Stomach (tissue), 9 donors: ENCODE data around the gene TMEM119. TPM values are rescaled to one million over a fixed set of nuclear protein-coding genes. Genes with fewer than 3 reads are reported as not detected.
A peak's percentile ranks its signal among the peaks of the same experiment; 100 is the strongest.

ENCODE experiments used
- DNase-seq, 2 donors: peaks; one replicate each; pipeline versions ENCODE4 v3.0.0 to v3.0.0-alpha.2; 2013 to 2019
- H3K27ac ChIP-seq, 5 donors: fragments of 200-600 bp in 4 of 5; sonication (generic) in 4 of 5; one replicate each; pipeline ENCODE4 v1.5.1; 2013 to 2019; ENCODE audit warnings: mild to moderate bottlenecking in 1 of 5, moderate library complexity in 1 of 5
- H3K27me3 ChIP-seq, 3 donors: fragments of 200-600 bp; sonication (generic); one replicate each; pipeline ENCODE4 v1.5.1; 2017 to 2019; ENCODE audit warnings: mixed run types in 1 of 3
- H3K36me3 ChIP-seq, 4 donors: fragments of 200-600 bp; sonication (generic); 1 replicate in 3 of 4; 2 replicates in 1 of 4; pipeline ENCODE4 v1.5.1; 2016 to 2019
- H3K4me1 ChIP-seq, 4 donors: fragments of 200-600 bp; sonication (generic); one replicate each; pipeline ENCODE4 v1.5.1; 2016 to 2019
- H3K4me3 ChIP-seq, 4 donors: fragments of 200-600 bp; sonication (generic) in 3 of 4; one replicate each; pipeline ENCODE4 v1.5.1; 2016 to 2019; ENCODE audit warnings: mild to moderate bottlenecking in 1 of 4
- H3K9me3 ChIP-seq, 4 donors: fragments of 200-600 bp; sonication (generic); one replicate each; pipeline ENCODE4 v1.5.1; 2016 to 2019
- CTCF ChIP-seq, 7 experiments: fragments of 450-650 bp in 4 of 7; fragments of 200-600 bp in 3 of 7; sonication (generic) in 3 of 7; IDR thresholded peaks; one replicate each; pipeline ENCODE4 v1.5.1; 2016 to 2019; ENCODE audit warnings: antibody characterized with exemption in 7 of 7, control low read depth in 2 of 7, mild to moderate bottlenecking in 1 of 7
- EP300 ChIP-seq: sonication (generic); formaldehyde crosslinking; IDR thresholded peaks from one replicate; pipeline ENCODE4 v1.6.1; 2017; ENCODE audit warnings: antibody characterized with exemption
- POLR2A ChIP-seq, 4 donors: fragments of 450-650 bp; IDR thresholded peaks; one replicate each; pipeline ENCODE4 v1.6.1; 2016; ENCODE audit warnings: antibody characterized with exemption in 4 of 4, control low read depth in 2 of 4, mild to moderate bottlenecking in 1 of 4, moderate library complexity in 1 of 4
- POLR2AphosphoS5 ChIP-seq, 3 donors: sonication (generic); formaldehyde crosslinking; IDR thresholded peaks; one replicate each; pipeline ENCODE4 v1.6.1; 2016; ENCODE audit warnings: antibody characterized with exemption in 3 of 3
- WGBS, 5 donors: extraction: QIAGEN DNeasy Blood & Tissue Kit in 3 of 5; methylation state at CpG; one replicate each; pipeline versions ENCODE4 v1.1.5 to v1.1.7; 2013 to 2018; 5-methylcytosine and 5-hydroxymethylcytosine counted together
- intact Hi-C: fragments of 100-400 bp; cut with DNase I; formaldehyde crosslinking; loops from one replicate; pipeline ENCODE4 v1.15.1; 2023; ENCODE audit warnings: low total_unique reads
- polyA plus RNA-seq, 3 donors: library from polyadenylated mRNA; stranded (reverse); fragments of 200-250 nt; gene quantifications; one replicate each; pipeline ENCODE4 v1.2.3, GENCODE V29; 2013
- total RNA-seq, 5 donors: library from RNA; depleted of rRNA; stranded (reverse); fragments of >200 nt; gene quantifications; one replicate each; pipeline versions ENCODE4 v1.1.0 to v1.2.3, GENCODE V29; 2014 to 2016
- donor health status: healthy with polysubstance abuse.
- donor health status: Bipolar disorder and iron deficiency.
- donor health status: healthy.

TMEM119 gene
- total and polyA plus RNA-seq, 8 donors: 0.45 to 17.1 (median 11.2) TPM; not detected in 1

GRCh38 chr12:108616941-108617858, 19.3 kb upstream of the TMEM119 start:
- Histone ChIP-seq H3K4me1 (peaks cover 0 to 40% (median 17%) of the 10 kb centered on the region in 4 donors), H3K27me3 (no peaks in the 10 kb centered on the region), H3K36me3 (peaks cover 0 to 6% (median 0%) of the 10 kb centered on the region in 4 donors), H3K9me3 (no peaks in the 10 kb centered on the region), H3K4me3 (no peak overlapping the region), H3K27ac (peak overlapping the region in 2 of 5 donors; percentile 11 to 48)
- intact Hi-C loops: no loop called here
- WGBS, 5 donors: 68 to 75% (median 73%) methylated on average over 14 of the region's 14 CpGs
- no peak for TF ChIP-seq CTCF (IDR thresholded peaks at IDR 0.05)
- no peak for TF ChIP-seq POLR2AphosphoS5 (IDR thresholded peaks at IDR 0.05)
- TF ChIP-seq EP300: no peak
- TF ChIP-seq POLR2A (IDR thresholded peaks at IDR 0.05): no peak
- DNase-seq: peak in 1 of 2 donors; percentile 43

GRCh38 chr12:108616359-108616758, 18.5 kb upstream of the TMEM119 start:
- H3K27me3 ChIP-seq: no peaks in the 10 kb centered on the region
- DNase-seq: no peak
- peaks cover 0 to 32% (median 17%) of the 10 kb centered on the region in 4 donors for H3K4me1 ChIP-seq
- H3K4me3 ChIP-seq: no peak overlapping the region
- intact Hi-C loops: no loop called here
- no peaks in the 10 kb centered on the region for H3K9me3 ChIP-seq
- 92 to 95% (median 93%) methylated on average over 2 of the region's 2 CpGs for WGBS, 5 donors
- H3K27ac ChIP-seq: peak overlapping the region in 2 of 5 donors; percentile 11 to 48
- TF ChIP-seq POLR2A (IDR thresholded peaks at IDR 0.05) (no peak), EP300 (no peak), CTCF (IDR thresholded peaks at IDR 0.05) (no peak), POLR2AphosphoS5 (IDR thresholded peaks at IDR 0.05) (no peak)
- H3K36me3 ChIP-seq: no peaks in the 10 kb centered on the region

- WGBS, 5 donors: 56 to 91% (median 85%) methylated on average over 1 of the region's 1 CpG
- Histone ChIP-seq H3K4me1 (peaks cover 0 to 32% (median 17%) of the 10 kb centered on the region in 4 donors), H3K36me3 (no peaks in the 10 kb centered on the region), H3K27ac (no peak overlapping the region), H3K27me3 (no peaks in the 10 kb centered on the region), H3K9me3 (no peaks in the 10 kb centered on the region), H3K4me3 (no peak overlapping the region)
- no peak for TF ChIP-seq POLR2AphosphoS5 (IDR thresholded peaks at IDR 0.05)
- no peak for TF ChIP-seq CTCF (IDR thresholded peaks at IDR 0.05)
- no peak for TF ChIP-seq EP300
- no peak for TF ChIP-seq POLR2A (IDR thresholded peaks at IDR 0.05)
- intact Hi-C loops: no loop called here
- no peak for DNase-seq
These were observed 18.0 kb upstream of the TMEM119 start for GRCh38 chr12:108615918-108616317.

GRCh38 chr12:108614639-108615038, 16.8 kb upstream of the TMEM119 start:
- WGBS, 5 donors: 82 to 96% (median 86%) methylated on average over 6 of the region's 6 CpGs

More at GRCh38 chr12:108614639-108615038, 16.8 kb upstream of the TMEM119 start:
- Histone ChIP-seq H3K27ac (no peak overlapping the region), H3K27me3 (peaks cover 0 to 5% (median 0%) of the 10 kb centered on the region in 3 donors), H3K4me1 (peaks cover 0 to 35% (median 21%) of the 10 kb centered on the region in 4 donors), H3K36me3 (no peaks in the 10 kb centered on the region), H3K4me3 (no peak overlapping the region), H3K9me3 (no peaks in the 10 kb centered on the region)
- intact Hi-C loops: no loop called here
- TF ChIP-seq POLR2A (IDR thresholded peaks at IDR 0.05) (no peak), POLR2AphosphoS5 (IDR thresholded peaks at IDR 0.05) (no peak), EP300 (no peak), CTCF (IDR thresholded peaks at IDR 0.05) (no peak)
- DNase-seq: no peak
